Measurements from ENCODE around the gene ADAMTSL3. TPM values are rescaled to one million over a fixed set of nuclear protein-coding genes. Genes with fewer than 3 reads are reported as not detected.

ADAMTSL3 gene
- total and polyA plus RNA-seq, 2 donors (not counting 1 experiment from before 2014, with no cell fraction given): 0.01 TPM; not detected in 1

DNA sequence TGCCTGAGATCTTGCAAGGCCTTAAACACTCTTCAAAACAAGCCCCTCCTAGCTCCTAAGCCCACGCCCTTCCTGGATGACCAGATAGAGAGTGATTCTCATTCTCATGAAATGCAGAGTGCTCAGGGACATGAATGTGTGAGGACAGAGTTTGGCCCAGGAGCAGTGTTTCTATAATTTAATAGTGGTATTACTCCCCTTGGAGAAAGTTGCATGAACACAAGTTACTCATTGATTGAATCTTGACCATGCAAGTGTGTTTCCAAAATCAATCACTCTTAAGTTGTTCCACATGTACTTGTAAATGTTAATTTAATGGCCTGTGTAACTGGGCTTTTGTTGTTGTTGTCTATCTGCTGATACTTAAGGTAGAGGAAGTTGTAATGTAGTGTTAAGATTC is 181.6 kb downstream of the ADAMTSL3 start:
- ChIA-PET CTCF (no interaction called here), POLR2A (no interaction called here)
- no peak for TF ChIP-seq EZH2 (IDR thresholded peaks at IDR 0.05; ENCODE audit: borderline replicate concordance, insufficient read depth, low read depth, low read length, poor library complexity, severe bottlenecking)
- TF ChIP-seq, protein P1, sequence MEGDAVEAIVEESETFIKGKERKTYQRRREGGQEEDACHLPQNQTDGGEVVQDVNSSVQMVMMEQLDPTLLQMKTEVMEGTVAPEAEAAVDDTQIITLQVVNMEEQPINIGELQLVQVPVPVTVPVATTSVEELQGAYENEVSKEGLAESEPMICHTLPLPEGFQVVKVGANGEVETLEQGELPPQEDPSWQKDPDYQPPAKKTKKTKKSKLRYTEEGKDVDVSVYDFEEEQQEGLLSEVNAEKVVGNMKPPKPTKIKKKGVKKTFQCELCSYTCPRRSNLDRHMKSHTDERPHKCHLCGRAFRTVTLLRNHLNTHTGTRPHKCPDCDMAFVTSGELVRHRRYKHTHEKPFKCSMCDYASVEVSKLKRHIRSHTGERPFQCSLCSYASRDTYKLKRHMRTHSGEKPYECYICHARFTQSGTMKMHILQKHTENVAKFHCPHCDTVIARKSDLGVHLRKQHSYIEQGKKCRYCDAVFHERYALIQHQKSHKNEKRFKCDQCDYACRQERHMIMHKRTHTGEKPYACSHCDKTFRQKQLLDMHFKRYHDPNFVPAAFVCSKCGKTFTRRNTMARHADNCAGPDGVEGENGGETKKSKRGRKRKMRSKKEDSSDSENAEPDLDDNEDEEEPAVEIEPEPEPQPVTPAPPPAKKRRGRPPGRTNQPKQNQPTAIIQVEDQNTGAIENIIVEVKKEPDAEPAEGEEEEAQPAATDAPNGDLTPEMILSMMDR (IDR thresholded peaks at IDR 0.05): no peak
- Histone ChIP-seq H3K79me2 (ENCODE audit: control insufficient read depth, insufficient read depth, low read length) (no peaks in the 10 kb centered on the region), H4K20me1 (ENCODE audit: control insufficient read depth, insufficient read depth, low read length, poor library complexity, severe bottlenecking) (no peaks in the 10 kb centered on the region), H3K4me3 (ENCODE audit: control extremely low read depth in 1 of 5, extremely low read depth in 1 of 5, insufficient read depth in 1 of 5, low read depth in 2 of 5, low read length in 4 of 5) (no peak overlapping the region), H3K4me1 (ENCODE audit: control insufficient read depth in 2 of 2, insufficient read depth in 2 of 2, low read length in 2 of 2) (no peaks in the 10 kb centered on the region), H3K9ac (ENCODE audit: low read length) (no peak overlapping the region), H3K27me3 (replicated peaks in 1 of 4; ENCODE audit: control extremely low read depth in 1 of 4, control insufficient read depth in 3 of 4, insufficient read depth in 4 of 4, low read length in 3 of 4) (no peaks in the 10 kb centered on the region), H2AFZ (ENCODE audit: insufficient read depth, low read depth, low read length, poor library complexity, severe bottlenecking) (no peak overlapping the region), H3K27ac (ENCODE audit: low read length in 2 of 2) (no peak overlapping the region), H3K36me3 (replicated peaks in 1 of 2; ENCODE audit: control extremely low read depth in 1 of 2, control insufficient read depth in 1 of 2, extremely low read depth in 1 of 2, insufficient read depth in 2 of 2, low read length in 1 of 2) (no peaks in the 10 kb centered on the region), H3K9me3 (ENCODE audit: control extremely low read depth in 1 of 3, control insufficient read depth in 2 of 3, insufficient read depth in 1 of 3, low read length in 2 of 3) (no peaks in the 10 kb centered on the region), H3K4me2 (replicated peaks; ENCODE audit: low read depth, low read length, poor library complexity, severe bottlenecking) (no peak overlapping the region)
- intact Hi-C loops (cut with micrococcal nuclease): no loop called here
- WGBS (ENCODE audit: insufficient coverage): no CpG with 5 or more reads among the region's 1 CpG
- Mint-ChIP-seq H3K4me1 (no peaks in the 10 kb centered on the region), H3K4me3 (no peak overlapping the region), H3K27me3 (peaks cover 10% of the 10 kb centered on the region), H3K9me3 (ENCODE audit: insufficient read depth) (no peaks in the 10 kb centered on the region), H3K27ac (no peak overlapping the region)
- ATAC-seq (ENCODE audit: low read depth) (no peak), DNase-seq (no peak)

DNA sequence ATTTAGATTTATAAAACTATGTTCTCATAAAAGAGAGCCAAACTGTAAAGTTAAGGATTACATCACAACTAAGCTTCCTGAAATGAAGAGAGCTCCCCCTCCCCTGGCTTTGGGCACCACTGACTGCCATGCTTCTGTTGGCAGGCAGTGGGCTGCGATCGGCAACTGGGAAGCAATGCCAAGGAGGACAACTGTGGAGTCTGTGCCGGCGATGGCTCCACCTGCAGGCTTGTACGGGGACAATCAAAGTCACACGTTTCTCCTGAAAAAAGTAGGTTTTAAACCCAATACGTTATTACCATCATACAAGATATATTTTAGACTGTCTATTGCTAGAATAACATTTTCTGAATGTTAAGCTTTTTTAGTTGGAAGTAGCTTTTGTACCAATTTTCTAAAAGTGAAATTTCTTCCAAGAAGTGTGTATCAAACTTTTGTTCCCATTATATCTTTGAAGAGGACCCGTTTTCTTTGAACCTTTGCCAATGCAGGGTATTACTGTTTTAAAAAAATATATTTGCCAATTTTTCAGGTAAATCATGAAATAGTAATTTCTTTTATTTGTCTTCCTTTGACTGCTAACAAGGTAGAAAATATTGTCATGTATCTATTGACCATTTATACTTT is 184.1 kb downstream of the ADAMTSL3 start:
- no peak for ATAC-seq (ENCODE audit: low read depth)
- no peak overlapping the region for H2AFZ ChIP-seq (ENCODE audit: insufficient read depth, low read depth, low read length, poor library complexity, severe bottlenecking)
- H3K4me1 ChIP-seq (ENCODE audit: control insufficient read depth in 2 of 2, insufficient read depth in 2 of 2, low read length in 2 of 2): no peaks in the 10 kb centered on the region
- H3K4me3 Mint-ChIP-seq: no peak overlapping the region
- DNase-seq: no peak
- TF ChIP-seq EZH2 (IDR thresholded peaks at IDR 0.05; ENCODE audit: borderline replicate concordance, insufficient read depth, low read depth, low read length, poor library complexity, severe bottlenecking): no peak
- TF ChIP-seq, protein P1 (IDR thresholded peaks at IDR 0.05): no peak
- no peak overlapping the region for H3K27ac ChIP-seq (ENCODE audit: low read length in 2 of 2)
- POLR2A ChIA-PET: no interaction called here
- no peaks in the 10 kb centered on the region for H3K4me1 Mint-ChIP-seq
- no peak overlapping the region for H3K9ac ChIP-seq (ENCODE audit: low read length)
- no peaks in the 10 kb centered on the region for H3K79me2 ChIP-seq (ENCODE audit: control insufficient read depth, insufficient read depth, low read length)
- no peaks in the 10 kb centered on the region for H4K20me1 ChIP-seq (ENCODE audit: control insufficient read depth, insufficient read depth, low read length, poor library complexity, severe bottlenecking)
- H3K4me3 ChIP-seq (ENCODE audit: control extremely low read depth in 1 of 5, extremely low read depth in 1 of 5, insufficient read depth in 1 of 5, low read depth in 2 of 5, low read length in 4 of 5): no peak overlapping the region
- H3K9me3 ChIP-seq (ENCODE audit: control extremely low read depth in 1 of 3, control insufficient read depth in 2 of 3, insufficient read depth in 1 of 3, low read length in 2 of 3): no peaks in the 10 kb centered on the region
- no peaks in the 10 kb centered on the region for H3K27me3 ChIP-seq (replicated peaks in 1 of 4; ENCODE audit: control extremely low read depth in 1 of 4, control insufficient read depth in 3 of 4, insufficient read depth in 4 of 4, low read length in 3 of 4)
- intact Hi-C loops (cut with micrococcal nuclease): no loop called here
- no peaks in the 10 kb centered on the region for H3K9me3 Mint-ChIP-seq (ENCODE audit: insufficient read depth)
- no peak overlapping the region for H3K27ac Mint-ChIP-seq
- WGBS (ENCODE audit: insufficient coverage): 14% methylated on average over 4 of the region's 8 CpGs
- H3K4me2 ChIP-seq (replicated peaks; ENCODE audit: low read depth, low read length, poor library complexity, severe bottlenecking): no peak overlapping the region
- peaks cover 6% of the 10 kb centered on the region for H3K27me3 Mint-ChIP-seq
- CTCF ChIA-PET: no interaction called here
- no peaks in the 10 kb centered on the region for H3K36me3 ChIP-seq (replicated peaks in 1 of 2; ENCODE audit: control extremely low read depth in 1 of 2, control insufficient read depth in 1 of 2, extremely low read depth in 1 of 2, insufficient read depth in 2 of 2, low read length in 1 of 2)
